ENCODE data around the gene SLC9A6.

DNA sequence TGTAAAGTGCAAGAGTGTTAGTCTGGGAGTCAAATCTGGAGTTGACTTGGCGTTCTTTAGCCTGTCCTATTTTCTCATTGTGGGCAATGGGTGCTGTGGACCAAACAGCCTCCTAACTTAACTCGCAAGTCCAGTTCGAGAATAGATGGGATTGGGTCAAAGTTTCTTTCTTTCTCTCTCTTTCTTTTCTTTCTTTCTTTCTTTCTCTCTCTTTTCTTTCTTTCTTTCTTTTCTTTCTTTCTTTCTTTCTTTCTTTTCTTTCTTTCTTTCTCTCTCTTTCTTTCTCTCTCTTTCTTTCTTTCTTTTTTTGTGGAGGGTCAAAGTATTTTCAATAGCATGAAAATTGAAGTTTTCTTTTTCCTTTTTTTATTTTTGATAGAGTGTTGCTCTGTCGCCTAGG lies 3.0 kb downstream of the SLC9A6 start:
- TF ChIP-seq POLR2AphosphoS5 (IDR thresholded peaks at IDR 0.05; ENCODE audit: low read depth, low read length) (no peak), REST (IDR thresholded peaks at IDR 0.05; ENCODE audit: insufficient read depth in 1 of 2, low read depth in 2 of 2, low read length in 2 of 2) (no peak), TAF1 (IDR thresholded peaks at IDR 0.05; ENCODE audit: borderline replicate concordance, insufficient read depth, low read length) (no peak)

All from PFSK-1 (cell line).